BE2C (cell line): Measurements from ENCODE around the gene TMEM53.

Experiments
- DNase-seq: peaks from one replicate; pipeline ENCODE4 v3.0.0-alpha.2; 2020
- H3K27me3 ChIP-seq: fragments of 250-450 bp; sonication (Bioruptor Pico); 2 replicates; pipeline ENCODE4 v1.5.1; 2020; ENCODE audit warnings: mild to moderate bottlenecking
- H3K36me3 ChIP-seq: fragments of 250-450 bp; sonication (Bioruptor Pico); 2 replicates; pipeline ENCODE4 v1.5.1; 2020; ENCODE audit warnings: mild to moderate bottlenecking
- H3K4me1 ChIP-seq: fragments of 250-450 bp; sonication (Bioruptor Pico); 2 replicates; pipeline ENCODE4 v1.5.1; 2020
- H3K4me3 ChIP-seq: 2 replicates; pipeline ENCODE4 v1.5.1; 2011; ENCODE audit warnings: low read depth, low read length
- H3K9me3 ChIP-seq: fragments of 250-450 bp; sonication (Bioruptor Pico); 2 replicates; pipeline ENCODE4 v1.5.1; 2020
- TF ChIP-seq, protein P1 (sequence below): IDR thresholded peaks from 2 replicates; pipeline ENCODE4 v1.5.1; 2012; ENCODE audit warnings: mild to moderate bottlenecking, low read depth, low read length

Gene TMEM53

DNA sequence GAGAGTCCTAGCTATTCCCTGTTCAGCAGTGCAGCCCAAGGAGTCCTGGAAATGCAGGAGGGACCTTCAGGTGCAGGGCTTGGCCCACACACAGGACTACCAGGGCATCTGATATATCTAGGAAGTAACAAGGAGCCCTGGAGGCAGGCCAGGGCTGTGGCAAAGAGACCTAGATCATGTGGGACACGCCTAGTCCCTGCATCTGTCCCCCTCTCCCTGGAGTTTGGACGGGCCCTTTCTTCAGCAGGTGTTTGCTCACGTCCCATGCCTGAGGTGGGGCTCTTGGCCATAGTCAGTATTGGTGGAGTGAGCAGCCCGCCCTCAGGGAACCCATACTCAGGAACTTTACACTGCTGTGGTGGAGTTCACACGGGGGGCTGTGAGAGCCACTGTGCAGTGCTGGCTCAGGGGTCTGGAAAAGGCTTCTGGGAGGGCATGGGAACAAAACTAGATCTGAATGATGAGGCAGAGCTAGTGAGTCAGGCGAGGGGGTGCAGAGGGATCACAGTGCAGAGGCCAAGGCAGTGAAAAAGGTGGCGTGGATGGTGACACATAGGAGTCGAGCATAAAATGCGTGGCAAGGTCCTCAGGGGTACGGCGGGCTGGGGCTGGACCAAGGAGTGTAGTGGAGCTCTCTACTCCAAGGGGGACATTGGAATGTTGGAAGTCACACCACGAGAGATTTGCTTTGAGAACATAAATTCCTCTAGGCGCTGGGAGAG, 25.6 kb downstream of the TMEM53 start:
- Histone ChIP-seq H3K27me3 (no peaks in the 10 kb centered on the region), H3K4me3 (no peak overlapping the region), H3K9me3 (no peaks in the 10 kb centered on the region), H3K36me3 (peaks cover 7% of the 10 kb centered on the region; the same call in 1 of the 2 replicates), H3K4me1 (no peaks in the 10 kb centered on the region)
- TF ChIP-seq, protein P1, sequence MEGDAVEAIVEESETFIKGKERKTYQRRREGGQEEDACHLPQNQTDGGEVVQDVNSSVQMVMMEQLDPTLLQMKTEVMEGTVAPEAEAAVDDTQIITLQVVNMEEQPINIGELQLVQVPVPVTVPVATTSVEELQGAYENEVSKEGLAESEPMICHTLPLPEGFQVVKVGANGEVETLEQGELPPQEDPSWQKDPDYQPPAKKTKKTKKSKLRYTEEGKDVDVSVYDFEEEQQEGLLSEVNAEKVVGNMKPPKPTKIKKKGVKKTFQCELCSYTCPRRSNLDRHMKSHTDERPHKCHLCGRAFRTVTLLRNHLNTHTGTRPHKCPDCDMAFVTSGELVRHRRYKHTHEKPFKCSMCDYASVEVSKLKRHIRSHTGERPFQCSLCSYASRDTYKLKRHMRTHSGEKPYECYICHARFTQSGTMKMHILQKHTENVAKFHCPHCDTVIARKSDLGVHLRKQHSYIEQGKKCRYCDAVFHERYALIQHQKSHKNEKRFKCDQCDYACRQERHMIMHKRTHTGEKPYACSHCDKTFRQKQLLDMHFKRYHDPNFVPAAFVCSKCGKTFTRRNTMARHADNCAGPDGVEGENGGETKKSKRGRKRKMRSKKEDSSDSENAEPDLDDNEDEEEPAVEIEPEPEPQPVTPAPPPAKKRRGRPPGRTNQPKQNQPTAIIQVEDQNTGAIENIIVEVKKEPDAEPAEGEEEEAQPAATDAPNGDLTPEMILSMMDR = no peak
- DNase-seq = no peak

DNA sequence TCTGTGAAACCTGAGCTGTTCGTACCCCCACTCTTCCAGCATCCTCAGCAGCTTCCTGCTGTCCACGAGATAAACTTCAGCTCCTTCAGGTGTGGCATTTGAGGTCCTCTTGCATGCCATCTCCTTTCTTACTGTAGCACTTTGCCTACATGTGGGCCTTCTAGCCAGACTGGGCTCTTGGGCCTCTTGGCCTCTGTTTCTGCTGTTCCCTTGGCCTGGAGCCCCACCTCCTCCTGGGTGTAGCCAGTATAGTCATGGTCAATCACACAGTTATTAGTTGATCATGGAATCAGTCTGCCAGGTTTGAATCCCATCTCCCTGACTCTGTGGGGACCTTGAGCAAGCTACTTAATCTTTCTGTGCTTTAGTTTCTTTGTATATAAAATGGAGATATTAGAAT, 26.4 kb downstream of the TMEM53 start:
- H3K9me3 ChIP-seq = no peaks in the 10 kb centered on the region
- H3K4me3 ChIP-seq = no peak overlapping the region
- TF ChIP-seq, protein P1 = no peak
- no peak for DNase-seq
- H3K4me1 ChIP-seq = no peaks in the 10 kb centered on the region
- H3K27me3 ChIP-seq = no peaks in the 10 kb centered on the region
- peaks cover 7% of the 10 kb centered on the region; the same call in 1 of the 2 replicates for H3K36me3 ChIP-seq

DNA sequence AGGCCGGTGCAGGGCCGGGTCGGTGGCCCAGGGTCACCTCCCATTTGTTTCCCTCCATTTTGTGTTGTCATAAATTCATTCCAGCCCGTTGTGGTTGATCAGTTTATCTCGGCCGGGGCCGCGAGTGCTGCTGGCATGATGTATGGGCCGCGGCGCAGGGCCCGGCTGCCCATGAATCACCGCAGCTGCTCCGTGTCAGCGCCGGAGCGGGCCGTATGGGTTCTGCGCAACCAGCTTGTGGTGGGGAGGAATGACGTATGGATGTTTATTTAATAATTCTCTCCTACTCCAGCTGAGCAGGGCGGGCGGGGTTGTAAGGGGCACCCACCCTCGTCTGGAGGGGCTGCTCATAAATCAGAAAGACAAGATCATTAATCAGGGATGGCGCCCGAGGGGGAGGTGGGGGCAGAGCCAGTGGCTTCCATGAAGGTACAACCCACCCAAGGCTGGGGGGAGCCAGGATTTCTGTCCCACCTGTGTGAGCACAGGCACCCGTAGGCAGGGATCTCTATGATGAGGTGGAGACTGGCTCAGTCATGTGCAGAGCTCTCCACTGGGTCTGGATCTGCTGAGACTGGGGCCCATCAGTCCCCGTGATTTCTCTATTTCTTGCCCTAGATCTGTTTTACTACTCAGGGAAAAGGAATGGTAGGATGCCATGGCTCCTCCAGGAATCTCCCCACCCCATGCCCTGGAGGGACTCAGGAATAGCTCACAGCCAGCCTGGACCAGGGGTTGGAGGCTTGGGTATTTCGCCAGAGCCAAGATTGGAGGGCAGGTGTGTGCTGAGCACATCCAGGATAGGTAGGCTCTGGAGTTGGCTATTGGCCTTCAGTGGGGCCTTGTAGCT, 27.8 kb downstream of the TMEM53 start:
- TF ChIP-seq, protein P1 = no peak
- Histone ChIP-seq H3K36me3 (peaks cover 7% of the 10 kb centered on the region; the same call in 1 of the 2 replicates), H3K9me3 (no peaks in the 10 kb centered on the region), H3K4me1 (no peaks in the 10 kb centered on the region), H3K27me3 (no peaks in the 10 kb centered on the region), H3K4me3 (no peak overlapping the region)
- no peak for DNase-seq

DNA sequence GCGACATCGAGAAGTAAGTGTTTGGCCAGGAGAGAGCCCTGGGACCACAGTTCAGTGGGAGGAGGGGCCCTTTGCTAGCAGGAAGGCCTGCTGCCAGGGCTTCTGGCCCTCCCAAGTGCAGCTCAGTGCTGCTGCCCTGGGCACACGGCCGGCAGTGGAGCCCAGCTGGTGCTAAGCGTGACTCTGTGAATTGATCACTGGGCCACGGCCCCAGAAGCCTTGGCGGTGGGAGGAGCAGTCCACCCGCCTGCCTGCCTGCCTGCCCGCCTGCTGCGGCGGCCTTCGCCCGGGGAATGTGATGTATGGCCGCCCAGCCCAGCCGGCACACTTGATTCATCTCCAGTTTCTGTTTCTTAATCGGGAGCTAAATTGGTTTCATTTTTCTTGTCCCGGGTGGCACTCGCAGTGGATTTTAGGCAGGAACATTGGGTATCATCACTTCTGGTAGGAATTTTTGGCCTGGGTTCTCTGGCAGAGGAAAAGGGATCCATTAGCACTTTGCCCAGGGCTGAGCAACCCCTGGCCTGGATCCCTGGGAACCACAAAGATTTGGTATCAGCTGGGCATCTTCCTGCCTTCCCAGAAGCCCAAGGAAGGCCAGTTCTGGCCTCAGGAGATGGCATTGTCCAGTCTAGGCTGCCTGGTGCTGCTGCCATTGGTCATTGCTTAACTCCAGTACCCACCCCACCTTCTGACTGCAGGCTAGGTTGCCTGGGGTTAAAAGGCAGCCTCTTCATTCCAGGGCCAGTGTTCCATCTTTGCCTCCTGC, 28.6 kb downstream of the TMEM53 start:
- H3K9me3 ChIP-seq = no peaks in the 10 kb centered on the region
- no peak for DNase-seq
- H3K36me3 ChIP-seq = peaks cover 7% of the 10 kb centered on the region; the same call in 1 of the 2 replicates
- H3K4me3 ChIP-seq = no peak overlapping the region
- H3K4me1 ChIP-seq = no peaks in the 10 kb centered on the region
- TF ChIP-seq, protein P1 = no peak
- H3K27me3 ChIP-seq = no peaks in the 10 kb centered on the region

DNA sequence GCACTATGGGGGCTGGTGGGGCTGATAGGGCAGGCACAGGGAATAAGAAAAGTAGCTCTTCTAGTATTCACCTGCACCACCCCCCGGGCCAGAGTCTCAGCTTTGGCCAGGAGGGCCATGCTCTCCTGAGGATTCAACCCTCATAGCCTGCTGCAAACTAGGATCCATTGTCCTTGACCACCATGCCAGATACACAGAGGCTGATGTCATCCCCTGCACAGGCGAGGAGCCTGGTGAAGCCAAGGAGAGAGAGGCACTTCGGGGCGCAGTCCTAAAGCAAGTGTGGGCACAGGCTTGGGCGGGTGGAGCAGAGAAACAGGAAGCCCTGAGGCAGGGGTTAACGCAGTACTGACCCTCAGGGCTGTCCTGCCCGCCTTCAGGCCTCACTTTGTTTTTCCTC, 29.5 kb downstream of the TMEM53 start:
- H3K4me3 ChIP-seq = no peak overlapping the region
- no peak for DNase-seq
- no peaks in the 10 kb centered on the region for H3K4me1 ChIP-seq
- no peaks in the 10 kb centered on the region for H3K27me3 ChIP-seq
- TF ChIP-seq, protein P1 = no peak
- H3K9me3 ChIP-seq = no peaks in the 10 kb centered on the region
- peaks cover 7% of the 10 kb centered on the region; the same call in 1 of the 2 replicates for H3K36me3 ChIP-seq
